Peyer's patch (tissue), 4 donors: ENCODE measurements around the gene ATP11B.

Source experiments
- POLR2A ChIP-seq, 2 donors: fragments of 450-650 bp; IDR thresholded peaks; one replicate each; pipeline ENCODE4 v1.5.1; 2017; ENCODE audit warnings: antibody characterized with exemption in 2 of 2, mild to moderate bottlenecking in 2 of 2, moderate library complexity in 2 of 2
- TF ChIP-seq, protein P1 (sequence below), 6 experiments: fragments of 450-650 bp in 4 of 6; fragments of 200-600 bp in 2 of 6; sonication (generic) in 1 of 6; IDR thresholded peaks; one replicate each; pipeline ENCODE4 v1.5.1; 2017 to 2019; ENCODE audit warnings: antibody characterized with exemption in 6 of 6, mild to moderate bottlenecking in 3 of 6, moderate library complexity in 1 of 6

DNA sequence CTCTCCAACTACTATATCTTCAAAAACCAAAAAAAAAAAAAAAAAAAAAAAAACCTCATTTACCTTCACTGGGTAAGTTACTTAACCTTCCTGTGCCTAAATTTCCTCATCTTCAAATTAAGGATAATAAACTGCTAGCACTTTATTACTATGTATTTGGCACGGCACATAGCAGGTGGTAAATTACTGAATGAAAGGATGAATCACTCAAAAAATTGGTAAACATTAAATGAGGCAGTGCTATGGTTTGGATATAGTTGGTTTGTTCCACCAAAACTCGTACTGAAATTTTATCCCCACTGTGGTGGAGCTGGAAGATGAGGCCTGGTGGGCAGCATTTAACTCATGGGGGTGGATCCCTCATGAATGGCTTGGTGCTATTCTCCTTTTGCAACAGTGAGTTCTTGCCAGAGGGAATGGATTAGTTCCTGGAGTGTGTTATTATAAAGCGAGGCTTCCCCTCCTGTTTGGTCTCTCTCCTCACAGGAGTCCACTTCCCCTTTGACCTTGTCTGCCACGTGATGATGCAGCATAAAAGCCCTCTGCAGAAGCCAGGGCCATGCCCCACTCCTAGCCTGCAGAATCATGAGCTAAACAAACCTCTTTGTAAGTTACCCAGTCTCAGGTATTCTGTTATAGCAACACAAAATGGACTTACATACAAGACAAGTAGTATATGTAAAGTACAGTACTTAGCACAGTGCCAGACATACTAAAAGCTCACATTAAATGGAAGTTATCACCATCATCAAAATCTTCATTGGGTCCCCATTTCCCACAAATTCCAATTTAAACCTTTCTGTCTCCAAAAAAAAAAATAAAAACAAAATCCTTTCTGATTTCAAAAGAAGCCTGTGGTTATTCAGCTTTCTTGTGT is 166.4 kb downstream of the ATP11B start:
- TF ChIP-seq, protein P1, sequence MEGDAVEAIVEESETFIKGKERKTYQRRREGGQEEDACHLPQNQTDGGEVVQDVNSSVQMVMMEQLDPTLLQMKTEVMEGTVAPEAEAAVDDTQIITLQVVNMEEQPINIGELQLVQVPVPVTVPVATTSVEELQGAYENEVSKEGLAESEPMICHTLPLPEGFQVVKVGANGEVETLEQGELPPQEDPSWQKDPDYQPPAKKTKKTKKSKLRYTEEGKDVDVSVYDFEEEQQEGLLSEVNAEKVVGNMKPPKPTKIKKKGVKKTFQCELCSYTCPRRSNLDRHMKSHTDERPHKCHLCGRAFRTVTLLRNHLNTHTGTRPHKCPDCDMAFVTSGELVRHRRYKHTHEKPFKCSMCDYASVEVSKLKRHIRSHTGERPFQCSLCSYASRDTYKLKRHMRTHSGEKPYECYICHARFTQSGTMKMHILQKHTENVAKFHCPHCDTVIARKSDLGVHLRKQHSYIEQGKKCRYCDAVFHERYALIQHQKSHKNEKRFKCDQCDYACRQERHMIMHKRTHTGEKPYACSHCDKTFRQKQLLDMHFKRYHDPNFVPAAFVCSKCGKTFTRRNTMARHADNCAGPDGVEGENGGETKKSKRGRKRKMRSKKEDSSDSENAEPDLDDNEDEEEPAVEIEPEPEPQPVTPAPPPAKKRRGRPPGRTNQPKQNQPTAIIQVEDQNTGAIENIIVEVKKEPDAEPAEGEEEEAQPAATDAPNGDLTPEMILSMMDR (IDR thresholded peaks at IDR 0.05) = no peak
- TF ChIP-seq POLR2A (IDR thresholded peaks at IDR 0.05) = no peak
